Measurements from ENCODE around the gene BEAN1.

DNA sequence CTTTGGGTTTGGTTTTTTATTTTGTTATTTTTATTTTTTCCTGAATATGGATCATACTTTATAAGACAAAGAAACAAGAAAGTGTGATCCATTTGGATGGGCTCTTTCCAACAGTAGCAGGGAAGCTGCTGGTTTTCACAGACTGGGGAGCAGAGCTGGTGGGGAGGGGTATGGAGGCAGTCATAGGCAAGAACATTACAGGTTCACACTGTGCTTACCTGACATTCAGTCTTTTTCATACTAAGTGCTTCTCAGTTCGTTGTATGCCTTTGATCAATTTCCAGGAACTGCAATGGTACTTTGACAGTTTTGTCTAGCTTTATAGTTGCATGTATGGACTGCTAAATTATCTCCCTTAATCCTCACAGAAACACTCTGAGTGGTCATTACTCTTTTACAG, 27.7 kb downstream of the BEAN1 start:
- TF ChIP-seq, protein P1, sequence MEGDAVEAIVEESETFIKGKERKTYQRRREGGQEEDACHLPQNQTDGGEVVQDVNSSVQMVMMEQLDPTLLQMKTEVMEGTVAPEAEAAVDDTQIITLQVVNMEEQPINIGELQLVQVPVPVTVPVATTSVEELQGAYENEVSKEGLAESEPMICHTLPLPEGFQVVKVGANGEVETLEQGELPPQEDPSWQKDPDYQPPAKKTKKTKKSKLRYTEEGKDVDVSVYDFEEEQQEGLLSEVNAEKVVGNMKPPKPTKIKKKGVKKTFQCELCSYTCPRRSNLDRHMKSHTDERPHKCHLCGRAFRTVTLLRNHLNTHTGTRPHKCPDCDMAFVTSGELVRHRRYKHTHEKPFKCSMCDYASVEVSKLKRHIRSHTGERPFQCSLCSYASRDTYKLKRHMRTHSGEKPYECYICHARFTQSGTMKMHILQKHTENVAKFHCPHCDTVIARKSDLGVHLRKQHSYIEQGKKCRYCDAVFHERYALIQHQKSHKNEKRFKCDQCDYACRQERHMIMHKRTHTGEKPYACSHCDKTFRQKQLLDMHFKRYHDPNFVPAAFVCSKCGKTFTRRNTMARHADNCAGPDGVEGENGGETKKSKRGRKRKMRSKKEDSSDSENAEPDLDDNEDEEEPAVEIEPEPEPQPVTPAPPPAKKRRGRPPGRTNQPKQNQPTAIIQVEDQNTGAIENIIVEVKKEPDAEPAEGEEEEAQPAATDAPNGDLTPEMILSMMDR (IDR thresholded peaks at IDR 0.05), result no peak
- no peak for TF ChIP-seq EP300 (IDR thresholded peaks at IDR 0.05)
- no peak for TF ChIP-seq POLR2A (IDR thresholded peaks at IDR 0.05)

Data from suprapubic skin (tissue), 3 donors.